ENCODE data around the gene MYO18B. TPM values are rescaled to one million over a fixed set of nuclear protein-coding genes. Genes with fewer than 3 reads are reported as not detected.

MYO18B gene
- total and polyA plus RNA-seq, 9 donors, result 0.02 to 0.23 (median 0.10) TPM; not detected in 5

GRCh38 chr22:25781801-25782200, 39.8 kb downstream of the MYO18B start:
- H3K27me3 ChIP-seq, result no peaks in the 10 kb centered on the region
- H3K4me3 ChIP-seq, result no peak overlapping the region
- H3K36me3 ChIP-seq, result no peaks in the 10 kb centered on the region
- WGBS, 3 donors, result 84 to 90% (median 88%) methylated on average over 8 of the region's 8 CpGs
- TF ChIP-seq POLR2A (IDR thresholded peaks at IDR 0.05) (no peak), CTCF (IDR thresholded peaks at IDR 0.05) (no peak), EP300 (IDR thresholded peaks at IDR 0.05) (no peak)
- no peaks in the 10 kb centered on the region for H3K4me1 ChIP-seq (ENCODE audit: insufficient read depth)
- H3K27ac ChIP-seq, result no peak overlapping the region
- no peak for DNase-seq
- intact Hi-C loops (cut with DNase I), result no loop called here
- H3K9me3 ChIP-seq, result no peaks in the 10 kb centered on the region

GRCh38 chr22:25782831-25783230, 40.8 kb downstream of the MYO18B start:
- Histone ChIP-seq H3K4me1 (ENCODE audit: insufficient read depth) (no peaks in the 10 kb centered on the region), H3K9me3 (no peaks in the 10 kb centered on the region), H3K27me3 (no peaks in the 10 kb centered on the region), H3K27ac (no peak overlapping the region), H3K4me3 (no peak overlapping the region), H3K36me3 (no peaks in the 10 kb centered on the region)
- TF ChIP-seq EP300 (IDR thresholded peaks at IDR 0.05) (no peak), POLR2A (IDR thresholded peaks at IDR 0.05) (no peak), CTCF (IDR thresholded peaks at IDR 0.05) (no peak)
- WGBS, 3 donors, result 52 to 76% (median 57%) methylated on average over 2 of the region's 2 CpGs
- no peak for DNase-seq
- intact Hi-C loops (cut with DNase I), result no loop called here

GRCh38 chr22:25783856-25784255, 41.9 kb downstream of the MYO18B start:
- Histone ChIP-seq H3K27me3 (no peaks in the 10 kb centered on the region), H3K9me3 (no peaks in the 10 kb centered on the region), H3K4me1 (ENCODE audit: insufficient read depth) (no peaks in the 10 kb centered on the region), H3K36me3 (no peaks in the 10 kb centered on the region), H3K4me3 (no peak overlapping the region), H3K27ac (no peak overlapping the region)
- WGBS, 3 donors, result 64 to 75% (median 73%) methylated on average over 3 of the region's 3 CpGs
- no peak for TF ChIP-seq CTCF (IDR thresholded peaks at IDR 0.05)
- no peak for TF ChIP-seq POLR2A (IDR thresholded peaks at IDR 0.05)
- TF ChIP-seq EP300 (IDR thresholded peaks at IDR 0.05), result no peak
- no peak for DNase-seq
- intact Hi-C loops (cut with DNase I), result no loop called here

GRCh38 chr22:25786165-25786564, 44.2 kb downstream of the MYO18B start:
- TF ChIP-seq CTCF (IDR thresholded peaks at IDR 0.05) (no peak), POLR2A (IDR thresholded peaks at IDR 0.05) (no peak), EP300 (IDR thresholded peaks at IDR 0.05) (no peak)
- Histone ChIP-seq H3K4me3 (no peak overlapping the region), H3K27me3 (no peaks in the 10 kb centered on the region), H3K9me3 (no peaks in the 10 kb centered on the region), H3K27ac (no peak overlapping the region), H3K4me1 (ENCODE audit: insufficient read depth) (no peaks in the 10 kb centered on the region), H3K36me3 (no peaks in the 10 kb centered on the region)
- WGBS, 3 donors, result 88 to 94% (median 88%) methylated on average over 1 of the region's 1 CpG
- intact Hi-C loops (cut with DNase I), result no loop called here
- DNase-seq, result no peak

- intact Hi-C loops (cut with DNase I), result no loop called here
- H3K4me3 ChIP-seq, result no peak overlapping the region
- H3K36me3 ChIP-seq, result no peaks in the 10 kb centered on the region
- no peak overlapping the region for H3K27ac ChIP-seq
- 52 to 59% (median 54%) methylated on average over 5 of the region's 5 CpGs for WGBS, 3 donors
- no peak for DNase-seq
- H3K27me3 ChIP-seq, result no peaks in the 10 kb centered on the region
- TF ChIP-seq POLR2A (IDR thresholded peaks at IDR 0.05) (no peak), EP300 (IDR thresholded peaks at IDR 0.05) (no peak), CTCF (IDR thresholded peaks at IDR 0.05) (no peak)
- H3K4me1 ChIP-seq (ENCODE audit: insufficient read depth), result no peaks in the 10 kb centered on the region
- no peaks in the 10 kb centered on the region for H3K9me3 ChIP-seq
Observed at GRCh38 chr22:25791556-25791955, 49.6 kb downstream of the MYO18B start.

All from ovary (tissue), 9 donors.